DND-41 (cell line): ENCODE measurements around the gene DMKN.

Experiments
- CTCF ChIP-seq: IDR thresholded peaks from 2 replicates; pipeline ENCODE4 v1.5.1; 2012; ENCODE audit warnings: borderline replicate concordance, low read length, moderate library complexity, mild to moderate bottlenecking; ENCODE audit not compliant: poor library complexity, severe bottlenecking; ENCODE audit errors: extremely low read depth
- EZH2 ChIP-seq: IDR thresholded peaks from 3 replicates; pipeline ENCODE4 v1.6.1; 2012; ENCODE audit warnings: borderline replicate concordance, low read depth, mild to moderate bottlenecking, moderate library complexity, low read length, inconsistent platforms; ENCODE audit not compliant: severe bottlenecking

DNA sequence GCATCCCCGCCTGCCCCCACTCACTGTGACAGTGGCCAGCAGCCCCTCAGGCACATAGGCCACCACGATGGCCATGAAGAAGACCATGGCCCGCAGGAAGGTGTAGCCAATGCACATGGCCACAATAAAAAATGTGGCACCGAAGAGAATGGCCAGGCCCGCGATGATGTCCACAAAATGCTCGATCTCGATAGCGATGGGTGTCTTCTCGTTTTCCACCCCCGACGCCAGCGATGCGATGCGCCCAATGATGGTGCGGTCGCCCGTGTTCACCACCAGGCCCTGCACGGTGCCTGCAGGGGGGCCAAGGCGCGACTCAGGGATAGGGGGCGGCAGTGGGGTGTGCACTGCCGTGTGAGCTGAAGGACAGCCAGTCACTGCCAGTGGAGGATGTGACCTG, 46.3 kb upstream of the DMKN start:
- TF ChIP-seq CTCF = no peak
- TF ChIP-seq EZH2 = no peak
